ENCODE data around the gene CFAP52.

GRCh38 chr17:9668517-9668916 lies 92.1 kb downstream of the CFAP52 start:
- TF ChIP-seq CTCF (IDR thresholded peaks at IDR 0.05) (no peak), POLR2A (IDR thresholded peaks at IDR 0.05) (no peak)

Data from Peyer's patch (tissue), 4 donors.